GM13976 (cell line): ENCODE measurements around the gene AIFM3.

Experiments
- DNase-seq: peaks from one replicate; pipeline ENCODE4 v3.0.0; 2012; ENCODE audit warnings: low spot score
- in situ Hi-C: fragments of 300-500 bp; cut with MboI; formaldehyde crosslinking; loops from one replicate; pipeline ENCODE4 v1.12.0; 2022; ENCODE audit warnings: low sequenced_read_pairs, mixed read lengths, inconsistent platforms; ENCODE audit not compliant: unreplicated experiment
- TF ChIP-seq, protein P1 (sequence below): IDR thresholded peaks from 2 replicates; pipeline ENCODE4 v1.5.1; 2012; ENCODE audit warnings: borderline replicate concordance, mild to moderate bottlenecking; ENCODE audit not compliant: insufficient read depth; ENCODE audit errors: extremely low read depth, missing control alignments, control extremely low read depth

The AIFM3 gene

DNA sequence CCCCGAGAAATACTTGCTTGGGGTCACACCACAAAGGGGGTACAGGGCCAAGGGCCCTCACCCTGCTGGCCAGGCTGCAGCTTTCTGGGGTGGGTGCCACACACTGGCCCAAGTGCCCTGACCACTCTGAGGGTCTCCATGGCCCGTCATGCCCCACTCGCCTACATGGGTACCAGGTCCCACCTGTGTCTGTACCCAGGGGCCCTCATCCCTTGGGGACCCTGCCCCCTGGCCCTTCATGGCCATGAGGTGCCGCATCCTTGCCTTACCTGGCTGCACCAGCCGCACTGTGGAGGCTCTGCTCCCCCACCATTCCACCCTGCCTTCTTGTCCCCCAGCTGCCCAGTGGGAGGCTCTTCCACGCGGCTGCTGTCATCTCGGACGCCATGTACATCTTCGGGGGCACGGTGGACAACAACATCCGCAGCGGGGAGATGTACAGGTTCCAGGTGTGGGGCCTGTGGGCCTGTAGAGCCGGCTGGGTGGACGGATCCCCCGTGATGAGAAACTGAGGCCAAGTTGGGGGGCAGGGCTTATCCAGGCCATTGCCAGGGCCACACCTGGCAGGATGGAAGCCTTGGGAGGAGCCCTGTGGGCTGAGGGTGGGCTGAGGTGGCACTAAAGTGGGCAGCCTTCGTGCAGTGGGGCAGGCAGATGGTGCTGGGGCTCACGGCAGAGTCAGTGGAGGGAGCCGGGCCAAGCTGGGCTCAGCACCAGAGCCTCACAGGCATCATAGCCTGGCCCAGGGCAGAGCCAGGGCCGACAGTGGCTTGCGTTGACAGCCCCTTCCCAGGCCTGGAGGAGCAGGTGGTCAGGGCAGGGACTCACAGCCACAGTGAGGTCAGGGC lies 25.6 kb downstream of the AIFM3 start:
- no peak for DNase-seq
- in situ Hi-C loops, result no loop called here
- TF ChIP-seq, protein P1, sequence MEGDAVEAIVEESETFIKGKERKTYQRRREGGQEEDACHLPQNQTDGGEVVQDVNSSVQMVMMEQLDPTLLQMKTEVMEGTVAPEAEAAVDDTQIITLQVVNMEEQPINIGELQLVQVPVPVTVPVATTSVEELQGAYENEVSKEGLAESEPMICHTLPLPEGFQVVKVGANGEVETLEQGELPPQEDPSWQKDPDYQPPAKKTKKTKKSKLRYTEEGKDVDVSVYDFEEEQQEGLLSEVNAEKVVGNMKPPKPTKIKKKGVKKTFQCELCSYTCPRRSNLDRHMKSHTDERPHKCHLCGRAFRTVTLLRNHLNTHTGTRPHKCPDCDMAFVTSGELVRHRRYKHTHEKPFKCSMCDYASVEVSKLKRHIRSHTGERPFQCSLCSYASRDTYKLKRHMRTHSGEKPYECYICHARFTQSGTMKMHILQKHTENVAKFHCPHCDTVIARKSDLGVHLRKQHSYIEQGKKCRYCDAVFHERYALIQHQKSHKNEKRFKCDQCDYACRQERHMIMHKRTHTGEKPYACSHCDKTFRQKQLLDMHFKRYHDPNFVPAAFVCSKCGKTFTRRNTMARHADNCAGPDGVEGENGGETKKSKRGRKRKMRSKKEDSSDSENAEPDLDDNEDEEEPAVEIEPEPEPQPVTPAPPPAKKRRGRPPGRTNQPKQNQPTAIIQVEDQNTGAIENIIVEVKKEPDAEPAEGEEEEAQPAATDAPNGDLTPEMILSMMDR, result no peak

DNA sequence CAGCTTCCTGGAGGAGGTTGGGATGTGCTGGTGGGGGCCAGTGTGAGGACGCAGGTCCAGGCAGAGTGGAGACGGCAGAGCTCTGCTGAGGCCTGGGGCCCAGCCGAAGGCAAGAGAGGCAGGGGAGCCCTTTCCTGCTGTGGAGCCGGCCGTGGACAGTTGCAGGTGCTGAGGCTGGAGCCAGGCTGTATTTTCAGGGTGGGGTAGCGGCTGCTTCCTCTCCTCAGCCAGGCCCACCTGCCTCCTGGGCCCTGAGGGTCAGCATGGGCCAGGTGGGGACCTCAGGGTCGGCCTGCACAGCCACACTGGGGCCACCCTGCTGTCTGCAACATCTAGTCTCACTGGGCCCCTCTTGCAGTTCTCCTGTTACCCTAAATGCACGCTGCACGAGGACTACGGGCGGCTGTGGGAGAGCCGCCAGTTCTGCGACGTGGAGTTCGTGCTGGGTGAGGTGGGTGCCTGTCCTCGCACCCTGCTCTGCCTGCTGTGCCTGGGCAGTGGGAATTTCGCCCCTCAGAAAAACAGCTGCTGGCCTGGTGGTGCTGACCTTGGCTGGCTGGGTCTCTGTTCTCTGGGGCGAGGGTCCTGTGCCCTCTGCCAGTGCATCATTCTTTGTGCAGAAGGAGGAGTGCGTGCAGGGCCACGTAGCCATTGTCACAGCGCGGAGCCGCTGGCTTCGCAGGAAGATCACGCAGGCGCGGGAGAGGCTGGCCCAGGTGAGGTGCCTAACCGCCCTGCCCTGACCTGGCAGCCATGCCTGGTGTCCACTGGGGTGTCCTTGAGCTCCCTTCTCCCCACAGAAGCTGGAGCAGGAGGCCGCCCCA lies 26.5 kb downstream of the AIFM3 start:
- no peak for DNase-seq
- in situ Hi-C loops, result no loop called here
- TF ChIP-seq, protein P1, result no peak

DNA sequence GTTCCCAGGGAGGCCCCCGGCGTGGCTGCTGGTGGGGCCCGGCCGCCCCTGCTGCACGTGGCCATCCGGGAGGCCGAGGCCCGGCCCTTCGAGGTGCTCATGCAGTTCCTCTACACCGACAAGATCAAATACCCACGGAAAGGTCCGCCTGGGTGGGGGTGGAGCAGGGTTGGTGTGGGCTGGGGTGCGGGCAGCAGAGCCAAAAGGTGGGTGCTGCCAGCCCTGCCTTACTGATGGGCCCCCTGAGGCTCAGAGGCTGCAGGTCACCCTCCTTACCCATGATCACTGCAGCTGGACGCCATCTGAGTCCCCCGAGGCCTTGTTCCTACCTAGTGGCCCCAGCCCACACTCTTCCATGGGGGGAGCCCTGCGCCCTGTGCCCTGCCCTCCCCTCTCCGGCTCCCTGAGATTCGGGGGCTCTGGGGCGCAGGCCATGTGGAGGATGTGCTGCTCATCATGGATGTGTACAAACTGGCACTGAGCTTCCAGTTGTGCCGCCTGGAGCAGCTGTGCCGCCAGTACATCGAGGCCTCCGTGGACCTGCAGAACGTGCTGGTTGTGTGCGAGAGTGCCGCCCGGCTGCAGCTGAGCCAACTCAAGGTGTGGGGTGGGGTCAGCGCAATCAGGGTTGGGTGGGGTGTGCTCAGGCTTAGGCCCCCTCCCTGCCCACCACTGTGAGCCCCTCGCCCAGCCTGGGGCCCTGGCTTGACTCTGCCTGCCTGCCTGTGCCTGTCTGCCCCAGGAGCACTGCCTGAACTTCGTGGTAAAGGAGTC lies 27.3 kb downstream of the AIFM3 start:
- TF ChIP-seq, protein P1, result no peak
- no peak for DNase-seq
- in situ Hi-C loops, result no loop called here

DNA sequence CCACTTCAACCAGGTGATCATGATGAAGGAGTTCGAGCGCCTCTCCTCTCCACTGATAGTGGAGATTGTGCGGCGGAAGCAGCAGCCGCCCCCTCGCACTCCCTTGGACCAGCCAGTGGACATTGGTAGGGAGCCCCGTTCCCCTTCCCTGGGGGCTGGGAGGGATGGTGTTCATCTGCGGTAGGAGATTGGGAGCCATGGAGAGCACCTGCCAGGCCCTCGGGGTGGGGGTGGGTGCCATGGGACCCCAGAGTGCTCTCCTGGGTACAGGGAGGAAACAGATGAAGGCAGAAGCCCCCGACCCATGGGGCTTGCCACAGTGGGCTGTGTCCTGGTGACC lies 27.8 kb downstream of the AIFM3 start:
- in situ Hi-C loops, result no loop called here
- DNase-seq, result no peak
- TF ChIP-seq, protein P1, result no peak

DNA sequence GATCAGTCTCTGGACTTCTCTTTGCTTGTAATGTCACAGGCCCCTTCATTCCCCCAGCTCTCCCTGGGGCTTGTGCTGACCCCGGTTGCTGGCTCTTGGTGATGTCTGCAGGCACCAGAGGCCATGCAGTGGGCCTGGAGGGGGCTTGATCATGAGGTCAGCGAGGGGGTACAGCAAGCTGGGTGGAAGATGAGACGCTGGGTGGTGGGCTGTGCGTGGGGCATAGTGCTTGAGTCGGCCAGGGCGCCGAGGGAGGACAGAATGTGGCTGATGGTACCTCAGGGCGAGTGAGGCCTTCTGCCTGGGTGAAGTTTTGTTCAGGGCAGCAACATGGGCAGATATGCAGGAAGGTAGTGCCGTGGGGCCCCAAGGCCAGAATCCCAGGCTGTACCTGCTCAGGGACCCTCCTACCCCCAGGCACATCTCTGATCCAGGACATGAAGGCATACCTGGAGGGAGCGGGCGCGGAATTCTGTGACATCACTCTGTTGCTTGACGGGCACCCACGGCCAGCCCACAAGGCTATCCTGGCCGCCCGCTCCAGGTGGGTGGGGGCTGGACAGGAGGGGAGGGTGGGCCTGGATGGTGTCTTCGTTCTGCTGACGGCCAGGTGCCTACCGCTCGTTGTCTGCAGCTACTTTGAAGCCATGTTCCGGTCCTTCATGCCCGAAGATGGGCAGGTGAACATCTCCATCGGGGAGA lies 28.4 kb downstream of the AIFM3 start:
- DNase-seq, result no peak
- in situ Hi-C loops, result no loop called here
- TF ChIP-seq, protein P1, result no peak

DNA sequence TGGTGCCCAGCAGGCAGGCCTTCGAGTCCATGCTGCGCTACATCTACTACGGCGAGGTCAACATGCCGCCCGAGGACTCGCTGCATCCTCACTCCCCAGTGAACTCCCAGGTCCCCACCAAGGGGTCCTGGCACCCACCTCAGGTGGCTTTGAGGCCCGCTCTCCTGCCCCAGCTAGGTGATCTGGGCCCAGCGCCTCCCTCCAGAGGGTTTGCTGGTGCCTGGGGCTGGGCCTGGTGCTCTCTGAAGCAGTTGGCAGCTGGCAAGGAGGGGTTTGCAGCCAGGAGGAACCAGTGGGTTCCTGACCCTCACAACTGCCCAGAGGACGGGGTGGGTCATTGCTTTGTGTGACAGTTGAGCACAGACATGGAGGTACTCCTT lies 29.0 kb downstream of the AIFM3 start:
- in situ Hi-C loops, result no loop called here
- DNase-seq, result no peak
- TF ChIP-seq, protein P1, result no peak
